HG02885 (cell line): ENCODE measurements around the gene HLCS.

Experiments used
- ATAC-seq: cut with Tn5 transposase; IDR thresholded peaks from one replicate; pipeline ENCODE4 v1.9.1; 2021; ENCODE audit warnings: mild to moderate bottlenecking; ENCODE audit not compliant: unreplicated experiment, poor library complexity

HLCS gene

DNA sequence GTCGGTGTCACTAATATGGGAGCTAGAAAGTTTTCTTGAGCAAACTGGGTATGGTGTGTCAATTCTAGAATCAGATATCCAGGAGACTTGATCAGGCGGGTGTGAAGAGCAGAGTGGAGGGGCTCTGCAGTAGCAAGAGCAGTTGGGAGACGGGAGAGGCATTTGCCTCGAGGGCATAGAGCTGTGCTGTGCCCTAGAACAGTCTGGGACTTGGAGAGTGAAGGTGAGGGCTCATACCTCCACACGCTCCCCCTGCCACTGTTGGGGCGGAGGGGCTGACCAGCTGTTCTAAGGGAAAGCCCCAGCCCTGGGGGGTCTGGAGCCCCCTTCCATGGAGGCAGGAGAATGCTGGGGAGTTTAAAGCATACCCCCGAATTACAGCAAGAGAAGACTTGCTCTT is 233.7 kb downstream of the HLCS start:
- no peak for ATAC-seq

DNA sequence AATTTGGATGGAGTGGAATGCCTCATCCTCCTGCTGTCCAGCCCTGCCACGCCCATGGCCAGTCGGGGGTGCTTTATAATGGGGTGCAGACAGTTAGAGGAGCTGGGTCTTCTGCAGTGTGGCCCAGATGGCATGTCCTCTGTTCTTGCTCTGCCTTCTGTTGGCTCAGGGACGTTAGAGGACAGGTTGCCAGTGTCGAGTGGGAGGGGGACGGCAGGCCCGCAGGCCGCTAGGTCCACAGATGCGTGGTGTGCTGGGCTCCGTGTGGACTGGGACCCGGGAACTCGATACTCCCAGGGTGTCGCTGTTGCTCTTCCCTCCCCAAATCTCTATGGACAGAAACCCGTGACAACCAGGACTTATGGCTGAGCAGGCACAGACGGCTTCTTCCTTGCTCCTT is 234.3 kb downstream of the HLCS start:
- ATAC-seq, result no peak

DNA sequence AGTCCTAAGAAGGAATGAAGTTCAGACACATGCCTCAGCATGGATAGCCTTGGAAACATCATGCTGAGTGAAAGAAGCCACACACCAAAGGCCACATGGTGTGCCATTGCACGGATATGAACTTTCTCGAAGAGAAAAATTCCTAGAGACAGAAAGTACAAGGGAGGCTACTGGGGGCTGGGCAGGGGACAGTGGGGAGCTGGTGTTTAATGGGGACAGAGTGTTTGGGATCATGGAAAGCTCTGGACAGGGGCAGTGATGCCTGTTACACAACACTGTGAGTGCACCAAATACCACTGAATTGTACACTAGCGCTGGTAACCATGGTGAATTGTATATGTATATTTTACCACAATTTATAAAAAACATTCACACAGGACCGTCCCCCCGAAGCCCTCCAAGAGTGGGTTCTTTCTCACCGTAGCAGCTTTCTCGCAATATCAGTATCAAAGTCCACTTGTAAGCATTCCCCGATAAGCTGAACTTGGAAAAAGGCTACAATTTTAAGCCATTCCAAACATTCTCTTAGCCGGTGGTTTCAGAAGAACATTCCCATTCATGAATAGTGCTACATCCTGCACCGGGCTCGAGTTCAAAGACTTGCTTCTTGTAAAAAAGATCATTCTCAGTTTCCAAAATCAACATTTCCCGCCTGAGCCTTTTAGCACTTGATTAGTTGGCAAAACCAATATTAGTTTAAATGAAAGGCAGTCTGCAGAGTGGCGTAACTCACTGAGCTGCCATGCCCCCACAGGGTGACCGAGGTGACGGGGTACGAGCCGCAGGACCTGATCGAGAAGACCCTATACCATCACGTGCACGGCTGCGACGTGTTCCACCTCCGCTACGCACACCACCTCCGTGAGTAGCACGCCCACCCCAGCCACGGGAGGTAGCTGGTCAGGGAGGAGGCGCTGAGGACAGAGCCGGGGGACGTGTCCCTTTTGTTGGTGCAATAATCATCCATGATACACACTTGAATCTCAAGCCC is 235.9 kb downstream of the HLCS start:
- no peak for ATAC-seq

DNA sequence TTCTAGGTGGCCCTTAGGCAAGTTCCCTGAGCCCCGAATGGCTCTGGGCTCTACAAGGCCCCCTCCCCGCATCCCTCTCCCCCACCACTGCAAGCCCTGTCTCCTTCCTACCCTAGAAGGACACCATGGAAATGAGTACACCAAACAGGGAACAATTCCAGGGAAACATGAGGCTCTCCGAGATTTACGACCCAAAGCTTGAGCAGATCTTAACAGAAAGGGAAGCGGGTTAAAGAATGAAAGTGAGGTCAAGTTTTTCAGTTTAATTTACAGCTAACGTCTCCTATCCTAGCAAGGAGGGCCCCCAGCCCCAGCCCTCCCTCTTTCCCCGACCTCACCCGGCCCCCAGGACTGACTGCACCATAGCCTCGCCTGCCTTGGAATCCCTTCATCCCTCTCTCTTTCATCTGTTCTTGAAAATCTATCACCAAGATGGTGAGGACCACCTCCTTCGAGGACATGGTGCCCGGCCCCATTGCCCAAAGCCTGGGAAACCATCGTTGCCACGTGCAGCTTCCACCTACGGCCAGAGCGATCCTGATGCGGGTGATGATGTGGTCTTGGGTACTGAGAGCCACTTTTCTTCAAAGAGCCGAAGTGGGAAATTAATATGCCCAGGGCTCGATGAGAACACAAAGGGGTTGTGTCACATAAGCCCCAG is 237.0 kb downstream of the HLCS start:
- no peak for ATAC-seq

DNA sequence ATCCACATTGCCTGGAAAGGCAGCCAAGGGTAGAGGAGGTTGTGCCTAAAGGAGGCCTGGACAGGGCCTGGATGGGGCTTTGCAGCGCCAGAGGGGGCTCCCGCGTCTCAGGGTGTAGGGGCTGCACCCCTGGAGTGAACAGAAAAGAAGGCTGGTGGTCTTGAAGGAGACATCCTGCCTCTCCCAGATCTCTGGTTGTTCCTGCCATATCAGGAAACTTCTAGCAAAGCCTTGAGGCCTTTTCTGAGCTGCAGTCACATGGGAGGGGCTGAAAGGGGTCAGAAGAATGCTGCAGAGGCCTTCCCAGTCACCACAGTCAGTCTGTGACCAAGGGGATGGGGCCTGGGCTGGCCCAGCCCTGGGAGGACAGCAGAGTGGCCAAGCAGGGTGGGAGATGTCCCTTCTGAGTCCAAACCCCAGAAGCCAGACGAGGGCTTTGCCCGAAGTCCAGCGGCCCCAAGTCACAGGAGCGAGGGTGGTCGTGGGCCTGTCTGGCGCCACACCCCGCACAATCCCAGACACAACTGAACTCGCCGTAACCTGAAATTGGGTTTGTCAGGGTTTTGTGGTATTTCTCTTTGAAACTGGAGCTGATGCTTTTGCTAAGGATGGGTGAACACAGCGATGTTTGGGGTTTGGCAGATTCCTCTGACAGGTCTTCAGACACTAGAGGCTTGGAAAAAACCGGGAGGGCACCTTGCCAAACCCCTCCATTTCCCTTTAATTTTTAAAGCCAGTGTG is 237.9 kb downstream of the HLCS start:
- ATAC-seq, result no peak

DNA sequence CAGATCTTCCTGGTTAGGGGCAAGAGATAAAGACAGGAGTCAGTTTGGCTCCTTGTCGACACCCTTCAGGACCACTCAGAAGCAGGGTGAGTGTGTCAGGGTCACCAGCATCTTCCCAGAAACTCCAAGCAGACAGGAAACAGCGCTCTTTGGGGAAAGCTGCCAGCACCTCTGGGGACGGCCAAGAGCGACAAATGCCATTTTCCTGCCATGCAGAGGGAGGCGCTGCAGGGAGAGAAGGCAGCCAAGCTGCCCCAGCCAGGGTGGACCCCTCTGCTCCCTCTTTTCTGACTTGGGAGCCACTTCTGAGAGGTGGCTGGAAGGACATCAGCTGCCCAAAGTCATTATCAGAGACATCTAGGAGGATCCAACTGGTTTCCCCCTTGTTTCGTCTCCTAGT is 238.6 kb downstream of the HLCS start:
- ATAC-seq, result no peak

DNA sequence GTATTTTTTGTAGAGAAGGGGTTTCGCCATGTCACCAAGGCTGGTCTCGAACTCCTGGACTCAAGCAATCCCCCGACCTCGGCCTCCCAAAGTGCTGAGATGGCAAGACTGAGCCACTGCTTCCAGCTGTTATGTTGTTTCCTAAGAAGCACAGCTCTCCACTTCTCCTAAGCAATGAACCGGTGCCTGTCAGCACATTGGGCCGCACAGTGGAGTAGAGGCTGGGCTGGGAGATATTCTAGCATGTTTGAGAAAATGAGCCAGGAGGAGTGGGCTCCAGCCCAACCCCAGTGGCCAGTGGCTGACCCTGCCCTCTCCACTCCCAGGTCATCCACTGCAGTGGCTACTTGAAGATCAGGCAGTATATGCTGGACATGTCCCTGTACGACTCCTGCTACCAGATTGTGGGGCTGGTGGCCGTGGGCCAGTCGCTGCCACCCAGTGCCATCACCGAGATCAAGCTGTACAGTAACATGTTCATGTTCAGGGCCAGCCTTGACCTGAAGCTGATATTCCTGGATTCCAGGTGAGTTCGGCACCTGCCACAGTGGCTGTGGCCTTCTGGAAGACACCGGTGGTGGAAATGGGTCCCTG is 240.6 kb downstream of the HLCS start:
- no peak for ATAC-seq

DNA sequence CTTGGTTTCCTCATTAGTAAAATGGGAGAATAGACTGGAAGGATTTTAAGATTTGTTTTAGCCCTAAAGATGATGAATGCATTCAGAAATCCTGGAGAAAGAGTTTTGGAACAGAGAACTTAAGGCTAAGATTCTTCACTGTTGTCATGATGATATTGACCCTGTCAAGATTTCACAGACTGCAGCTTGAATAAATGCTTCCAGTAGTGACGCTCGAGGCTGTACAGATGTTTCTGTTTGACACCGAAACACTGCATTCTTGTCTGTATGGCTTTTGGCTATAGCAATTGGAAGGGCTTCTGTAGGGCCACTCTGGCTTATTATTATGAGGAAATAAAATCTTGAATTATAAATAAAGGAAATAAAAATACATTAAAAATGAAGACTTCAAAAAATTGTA is 241.8 kb downstream of the HLCS start:
- no peak for ATAC-seq

DNA sequence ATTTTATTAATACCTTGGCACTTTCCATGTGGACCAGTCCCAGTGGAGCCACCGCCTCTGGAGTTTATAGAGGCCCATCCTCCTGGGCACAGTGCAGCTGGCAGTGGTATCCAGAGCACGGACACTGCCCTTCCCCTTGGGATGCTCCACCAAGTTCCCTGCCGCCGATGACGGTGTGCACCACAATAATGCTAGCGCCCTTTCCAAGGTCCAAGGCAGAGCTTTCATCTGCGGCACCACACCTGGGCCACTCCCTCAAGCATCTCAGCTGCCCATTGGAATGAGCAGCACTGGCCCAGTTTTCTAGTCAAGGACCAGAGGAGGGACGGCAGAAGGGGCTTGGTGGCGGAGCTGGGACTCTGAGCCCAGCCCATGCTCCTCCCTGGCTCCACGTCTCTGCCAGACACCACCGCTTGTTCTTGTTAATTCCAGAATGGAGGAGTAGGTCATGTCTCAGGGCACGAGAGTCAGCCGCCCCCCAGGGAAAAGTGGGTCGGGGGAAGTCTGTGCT is 243.0 kb downstream of the HLCS start:
- ATAC-seq, result no peak

DNA sequence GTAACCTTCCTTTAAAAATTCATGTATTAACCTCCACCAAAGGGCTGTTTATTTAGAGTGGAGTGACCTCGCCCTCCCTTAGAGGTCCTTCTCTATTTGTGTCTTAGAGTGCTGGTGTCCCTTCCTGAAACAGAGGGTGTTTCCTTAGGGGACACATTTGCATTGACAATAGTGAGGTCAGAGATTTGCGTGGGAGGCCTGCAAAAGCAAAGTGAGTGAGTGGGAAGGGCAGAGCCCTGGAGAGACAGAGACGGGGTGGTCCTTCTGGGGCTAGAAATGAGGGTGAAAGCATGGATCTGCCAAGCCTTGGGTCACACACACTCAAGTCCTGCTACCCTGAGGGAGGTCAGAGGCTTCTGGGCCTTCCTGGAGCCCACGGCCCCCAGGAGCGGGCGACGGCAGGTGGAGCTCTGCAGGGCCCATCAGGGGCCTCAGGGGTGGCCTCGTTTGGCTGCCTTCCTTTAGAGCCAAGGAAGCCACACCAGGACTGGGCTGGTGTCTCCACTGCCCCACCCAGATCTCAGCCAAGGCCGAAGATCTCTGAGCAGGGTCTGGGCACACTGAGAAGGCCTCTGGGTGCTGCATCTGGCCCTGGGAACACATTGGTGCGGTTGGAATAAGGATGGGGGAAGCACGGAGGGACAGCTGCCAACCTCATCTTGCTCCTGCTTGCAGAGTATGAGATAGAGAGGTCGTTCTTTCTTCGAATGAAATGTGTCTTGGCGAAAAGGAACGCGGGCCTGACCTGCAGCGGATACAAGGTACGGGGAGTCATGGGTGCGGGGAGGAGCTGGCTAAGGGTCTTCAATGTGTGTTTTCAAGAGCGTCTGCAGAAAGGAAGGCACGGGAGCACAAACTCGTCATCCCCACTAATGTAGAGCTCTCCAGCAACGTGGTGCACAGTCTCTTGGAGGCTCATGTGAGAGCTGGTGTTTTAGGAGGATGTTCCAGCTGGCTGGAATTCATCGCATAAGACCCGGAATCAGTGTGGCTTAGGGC is 243.8 kb downstream of the HLCS start:
- ATAC-seq, result no peak

DNA sequence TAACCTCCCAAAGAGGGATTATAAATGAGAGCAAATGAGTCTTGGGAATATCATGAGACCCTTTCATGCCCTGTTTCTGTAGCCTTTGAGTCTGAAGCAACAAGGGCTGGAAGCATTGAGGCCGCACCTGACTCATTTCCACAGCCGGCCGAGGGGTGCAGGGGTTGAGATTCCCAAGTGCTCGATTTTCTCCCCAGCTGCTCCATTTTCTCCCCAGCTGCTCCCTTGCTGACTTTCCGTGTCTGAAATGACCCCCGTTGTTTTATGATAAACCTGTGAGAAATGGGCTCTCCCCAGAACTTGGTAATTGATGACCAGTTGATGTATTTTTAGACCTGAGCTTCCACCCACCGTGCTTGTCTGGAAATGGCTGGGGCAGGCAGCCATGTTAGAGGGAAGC is 244.7 kb downstream of the HLCS start:
- no peak for ATAC-seq

DNA sequence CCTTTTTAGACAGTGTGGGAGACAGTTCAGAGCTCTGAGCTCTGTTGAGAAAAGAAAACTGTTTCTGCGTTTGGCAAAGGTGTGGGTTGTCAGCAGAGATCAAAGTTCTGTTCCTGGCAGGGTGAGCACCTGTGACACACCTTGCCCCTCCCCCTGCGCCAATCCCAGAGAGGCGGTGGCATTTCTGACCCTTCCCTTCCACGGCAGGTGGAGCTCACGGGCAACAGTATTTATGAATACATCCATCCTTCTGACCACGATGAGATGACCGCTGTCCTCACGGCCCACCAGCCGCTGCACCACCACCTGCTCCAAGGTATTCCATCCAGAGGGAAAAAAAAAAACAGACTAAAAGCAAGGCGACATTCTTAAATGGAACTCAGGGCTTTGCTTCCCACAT is 246.9 kb downstream of the HLCS start:
- ATAC-seq, result no peak

DNA sequence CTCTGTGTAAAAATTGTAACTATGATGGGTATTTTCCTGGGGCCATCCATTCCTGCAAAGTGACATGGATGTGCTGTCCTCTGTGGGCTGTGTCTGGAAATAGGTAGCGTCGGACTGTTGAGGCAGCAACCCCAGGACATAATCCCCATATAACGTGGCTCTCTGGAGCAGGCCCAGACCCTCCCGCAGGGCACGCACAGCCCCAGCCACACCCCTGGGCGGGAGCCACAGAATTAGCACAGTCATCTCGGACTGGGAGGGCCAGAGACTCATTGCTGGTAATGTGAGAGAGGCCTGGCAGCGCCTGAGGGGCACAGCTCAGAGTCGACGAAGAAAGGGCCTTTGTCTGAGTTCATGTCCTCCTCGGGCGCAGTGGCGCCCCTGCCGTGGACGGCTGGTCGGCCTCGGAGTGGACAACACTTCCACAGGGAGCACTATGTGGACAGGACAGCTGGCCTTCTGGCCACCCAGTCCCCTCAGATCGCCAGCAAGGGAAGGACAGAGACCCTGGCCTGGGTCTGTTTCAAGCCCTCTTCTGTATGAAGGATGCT is 247.4 kb downstream of the HLCS start:
- no peak for ATAC-seq

DNA sequence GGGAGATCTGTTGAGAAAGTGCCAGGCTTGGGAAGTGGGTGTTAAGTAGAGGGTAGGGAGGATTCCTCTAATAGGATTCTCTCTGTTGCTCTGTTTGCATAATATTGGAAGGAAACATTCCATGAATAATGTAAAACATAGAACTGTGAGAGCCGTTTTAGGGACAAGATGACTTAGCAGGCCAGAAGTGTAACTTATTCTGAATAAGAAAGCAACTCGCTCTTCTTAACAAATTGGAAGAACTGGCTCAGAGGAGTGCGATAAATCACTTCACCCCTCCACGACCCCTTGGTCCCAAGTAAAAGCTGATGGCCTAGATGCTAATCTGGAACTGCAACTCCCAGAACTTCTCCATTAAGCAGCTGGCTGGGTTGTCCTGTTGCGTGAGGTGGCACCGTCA is 248.5 kb downstream of the HLCS start:
- ATAC-seq, result no peak

DNA sequence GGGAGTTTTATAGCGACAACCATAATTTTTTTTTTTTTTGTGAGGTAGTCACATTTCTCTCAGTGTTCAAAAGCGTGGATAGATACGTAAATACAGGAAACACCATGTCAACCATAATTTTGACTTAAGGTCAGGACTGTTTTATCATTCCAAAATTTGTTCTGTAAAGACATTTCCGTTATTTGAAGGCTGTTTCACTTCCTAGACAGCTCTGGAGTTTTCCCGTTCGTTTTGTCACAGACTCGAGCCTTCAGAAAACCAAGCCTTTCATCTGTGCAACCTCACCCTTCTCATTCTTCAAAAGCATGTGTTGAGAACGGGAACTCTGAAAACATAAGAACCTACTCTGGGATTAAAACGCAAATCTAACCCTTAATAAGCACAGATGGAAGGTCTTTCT is 249.6 kb downstream of the HLCS start:
- no peak for ATAC-seq

DNA sequence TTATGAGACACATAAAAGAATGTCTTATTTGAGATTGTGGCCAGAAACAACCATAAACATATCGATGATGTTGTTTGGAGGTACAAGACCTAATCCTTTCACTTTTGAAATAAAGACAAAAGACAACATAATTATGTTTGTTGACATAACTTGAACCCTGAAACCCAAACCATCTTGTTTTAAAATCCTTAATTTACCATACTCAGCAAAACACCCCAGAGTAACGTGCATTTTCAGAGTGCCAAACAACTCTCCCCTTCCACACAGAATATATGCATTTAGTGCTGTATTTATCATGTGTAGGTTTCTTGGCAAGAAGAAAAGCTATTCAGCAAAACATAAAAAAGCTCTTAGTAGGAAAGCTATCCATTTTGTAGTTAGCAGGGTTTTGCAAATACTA is 250.1 kb downstream of the HLCS start:
- ATAC-seq, result no peak

DNA sequence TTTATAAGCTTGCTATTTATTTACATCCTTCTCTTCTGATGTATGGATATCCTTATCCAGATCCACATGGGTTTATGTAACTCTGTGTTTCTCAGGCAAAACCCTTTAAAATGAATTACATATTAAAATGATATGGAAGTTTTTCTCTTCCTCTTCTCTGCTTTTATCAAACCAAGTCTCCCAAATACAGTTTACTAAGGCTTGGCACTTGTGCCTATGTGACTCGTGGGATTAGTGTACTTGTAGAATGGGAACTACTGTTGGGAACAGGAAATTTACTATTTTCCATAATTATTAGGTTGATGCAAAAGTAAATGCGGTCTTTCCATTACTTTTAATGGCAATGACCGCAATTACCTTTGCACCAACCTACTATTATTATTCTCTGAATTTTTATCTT is 252.7 kb downstream of the HLCS start:
- no peak for ATAC-seq

DNA sequence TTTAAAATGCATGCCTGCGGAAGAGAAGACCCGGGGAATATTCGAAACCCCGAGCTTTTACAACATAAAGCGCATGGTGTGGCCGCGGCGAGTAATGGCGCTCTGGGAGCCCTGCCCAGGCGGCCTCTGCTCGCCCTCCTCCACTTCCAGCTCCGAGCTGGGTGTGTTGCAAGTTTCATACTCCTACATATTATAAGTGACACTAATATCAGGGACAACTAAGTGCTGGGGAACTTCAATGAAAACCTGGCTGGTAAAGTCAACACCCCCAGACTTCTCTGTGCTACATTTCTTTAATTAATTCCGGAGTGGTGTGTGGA is 255.8 kb downstream of the HLCS start:
- no peak for ATAC-seq
